ENCODE measurements around the gene ERC1.
"Not testable (repeated sequence)": the region's sequence is repeated elsewhere in the genome, so short reads cannot be mapped to it uniquely, and the experiment has no call there.

The ERC1 gene

GRCh38 chr12:1326258-1326657 lies 335.2 kb downstream of the ERC1 start:
- no peak for DNase-seq

- DNase-seq = peak in 1 of 14 donors; percentile 2
Measured at GRCh38 chr12:1328391-1328790, 337.4 kb downstream of the ERC1 start.

GRCh38 chr12:1329784-1330476 lies 338.9 kb downstream of the ERC1 start:
- no peak for DNase-seq

GRCh38 chr12:1330477-1330827 lies 339.4 kb downstream of the ERC1 start:
- no peak for DNase-seq

GRCh38 chr12:1332327-1332726 lies 341.3 kb downstream of the ERC1 start:
- DNase-seq = no peak

GRCh38 chr12:1338483-1339177 lies 347.6 kb downstream of the ERC1 start:
- no peak for DNase-seq

- DNase-seq = not testable (repeated sequence)
Measured at GRCh38 chr12:1339178-1339541, 348.1 kb downstream of the ERC1 start.

GRCh38 chr12:1339618-1340319 lies 348.7 kb downstream of the ERC1 start:
- DNase-seq = peak in 1 of 14 donors; percentile 88

- not testable (repeated sequence) for DNase-seq
Measured at GRCh38 chr12:1341270-1341669, 350.2 kb downstream of the ERC1 start.

- DNase-seq = no peak
Measured at GRCh38 chr12:1343422-1343821, 352.4 kb downstream of the ERC1 start.

- DNase-seq = no peak
Measured at GRCh38 chr12:1344245-1344644, 353.2 kb downstream of the ERC1 start.

GRCh38 chr12:1346126-1346525 lies 355.1 kb downstream of the ERC1 start:
- no peak for DNase-seq

GRCh38 chr12:1347294-1347693 lies 356.3 kb downstream of the ERC1 start:
- DNase-seq = no peak

- no peak for DNase-seq
Measured at GRCh38 chr12:1348606-1349005, 357.6 kb downstream of the ERC1 start.

GRCh38 chr12:1350055-1350933 lies 359.3 kb downstream of the ERC1 start:
- DNase-seq = no peak

GRCh38 chr12:1350934-1351240 lies 359.9 kb downstream of the ERC1 start:
- DNase-seq = no peak

- DNase-seq = no peak
Measured at GRCh38 chr12:1351926-1352325, 360.9 kb downstream of the ERC1 start.

- no peak for DNase-seq
Measured at GRCh38 chr12:1353451-1353850, 362.4 kb downstream of the ERC1 start.

- DNase-seq = no peak
Measured at GRCh38 chr12:1355396-1355795, 364.4 kb downstream of the ERC1 start.

GRCh38 chr12:1355871-1356270 lies 364.8 kb downstream of the ERC1 start:
- not testable (repeated sequence) for DNase-seq

- no peak for DNase-seq
Measured at GRCh38 chr12:1356285-1356684, 365.3 kb downstream of the ERC1 start.

- DNase-seq = no peak
Measured at GRCh38 chr12:1357171-1357570, 366.1 kb downstream of the ERC1 start.

- no peak for DNase-seq
Measured at GRCh38 chr12:1357711-1358110, 366.7 kb downstream of the ERC1 start.

Measured in C1 segment of cervical spinal cord (tissue), 14 donors.